Neural crest cell (in vitro differentiated cells): ENCODE results near the gene CXCL8. TPM values are rescaled to one million over a fixed set of nuclear protein-coding genes. Genes with fewer than 3 reads are reported as not detected.

Experiments
- DNase-seq: peaks from one replicate; pipeline ENCODE4 v3.0.0; 2021; ENCODE audit warnings: low read depth, mixed read lengths, low spot score
- H3K27ac Mint-ChIP-seq: one replicate; pipeline ENCODE4 v1.8.0; 2021; ENCODE audit warnings: mild to moderate bottlenecking, mixed read lengths; ENCODE audit not compliant: unreplicated experiment
- H3K27me3 Mint-ChIP-seq: 2 replicates; pipeline ENCODE4 v1.8.0; 2021; ENCODE audit warnings: low read depth, mild to moderate bottlenecking, mixed read lengths
- H3K36me3 Mint-ChIP-seq: 2 replicates; pipeline ENCODE4 v1.8.0; 2021; ENCODE audit warnings: low read depth, mild to moderate bottlenecking, mixed read lengths
- H3K4me1 Mint-ChIP-seq: 2 replicates; pipeline ENCODE4 v1.8.0; 2021; ENCODE audit warnings: mixed read lengths
- H3K4me3 Mint-ChIP-seq: one replicate; pipeline ENCODE4 v1.8.0; 2021; ENCODE audit warnings: mild to moderate bottlenecking, mixed read lengths
- H3K9me3 Mint-ChIP-seq: 2 replicates; pipeline ENCODE4 v1.8.0; 2021; ENCODE audit warnings: mixed read lengths
- total RNA-seq: library from RNA; stranded (reverse); gene quantifications from 2 replicates; pipeline ENCODE4 v1.2.1, GENCODE V29; 2021
- TF ChIP-seq, protein P1 (sequence below): fragments of 200-600 bp; sonication (generic); conservative IDR thresholded peaks from 2 replicates; pipeline ENCODE4 v1.5.0; 2021; ENCODE audit warnings: antibody characterized with exemption, mild to moderate bottlenecking

Gene CXCL8
- total RNA-seq, 1 donor from 2014 or later = not detected

GRCh38 chr4:73709451-73710033, 30.8 kb upstream of the CXCL8 start:
- no peaks in the 10 kb centered on the region for H3K9me3 Mint-ChIP-seq
- no peaks in the 10 kb centered on the region for H3K36me3 Mint-ChIP-seq
- H3K27me3 Mint-ChIP-seq = no peaks in the 10 kb centered on the region
- no peak overlapping the region for H3K4me3 Mint-ChIP-seq
- H3K4me1 Mint-ChIP-seq = peaks cover 9% of the 10 kb centered on the region
- H3K27ac Mint-ChIP-seq = no peak overlapping the region
- TF ChIP-seq, protein P1, sequence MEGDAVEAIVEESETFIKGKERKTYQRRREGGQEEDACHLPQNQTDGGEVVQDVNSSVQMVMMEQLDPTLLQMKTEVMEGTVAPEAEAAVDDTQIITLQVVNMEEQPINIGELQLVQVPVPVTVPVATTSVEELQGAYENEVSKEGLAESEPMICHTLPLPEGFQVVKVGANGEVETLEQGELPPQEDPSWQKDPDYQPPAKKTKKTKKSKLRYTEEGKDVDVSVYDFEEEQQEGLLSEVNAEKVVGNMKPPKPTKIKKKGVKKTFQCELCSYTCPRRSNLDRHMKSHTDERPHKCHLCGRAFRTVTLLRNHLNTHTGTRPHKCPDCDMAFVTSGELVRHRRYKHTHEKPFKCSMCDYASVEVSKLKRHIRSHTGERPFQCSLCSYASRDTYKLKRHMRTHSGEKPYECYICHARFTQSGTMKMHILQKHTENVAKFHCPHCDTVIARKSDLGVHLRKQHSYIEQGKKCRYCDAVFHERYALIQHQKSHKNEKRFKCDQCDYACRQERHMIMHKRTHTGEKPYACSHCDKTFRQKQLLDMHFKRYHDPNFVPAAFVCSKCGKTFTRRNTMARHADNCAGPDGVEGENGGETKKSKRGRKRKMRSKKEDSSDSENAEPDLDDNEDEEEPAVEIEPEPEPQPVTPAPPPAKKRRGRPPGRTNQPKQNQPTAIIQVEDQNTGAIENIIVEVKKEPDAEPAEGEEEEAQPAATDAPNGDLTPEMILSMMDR = no peak
- no peak for DNase-seq

- H3K36me3 Mint-ChIP-seq = no peaks in the 10 kb centered on the region
- TF ChIP-seq, protein P1 = no peak
- H3K9me3 Mint-ChIP-seq = no peaks in the 10 kb centered on the region
- no peak overlapping the region for H3K4me3 Mint-ChIP-seq
- no peak for DNase-seq
- H3K4me1 Mint-ChIP-seq = peaks cover 4% of the 10 kb centered on the region
- H3K27ac Mint-ChIP-seq = no peak overlapping the region
- no peaks in the 10 kb centered on the region for H3K27me3 Mint-ChIP-seq
These were observed 30.3 kb upstream of the CXCL8 start for GRCh38 chr4:73710094-73710493.

GRCh38 chr4:73711989-73712388, 28.4 kb upstream of the CXCL8 start:
- Mint-ChIP-seq H3K9me3 (no peaks in the 10 kb centered on the region), H3K4me1 (no peaks in the 10 kb centered on the region), H3K36me3 (no peaks in the 10 kb centered on the region), H3K27me3 (no peaks in the 10 kb centered on the region), H3K27ac (no peak overlapping the region), H3K4me3 (no peak overlapping the region)
- DNase-seq = no peak
- TF ChIP-seq, protein P1 = no peak

- no peak for DNase-seq
- Mint-ChIP-seq H3K4me3 (no peak overlapping the region), H3K9me3 (no peaks in the 10 kb centered on the region), H3K4me1 (no peaks in the 10 kb centered on the region), H3K27ac (no peak overlapping the region), H3K36me3 (no peaks in the 10 kb centered on the region), H3K27me3 (no peaks in the 10 kb centered on the region)
- TF ChIP-seq, protein P1 = no peak
These were observed 26.7 kb upstream of the CXCL8 start for GRCh38 chr4:73713650-73714049.

DNA sequence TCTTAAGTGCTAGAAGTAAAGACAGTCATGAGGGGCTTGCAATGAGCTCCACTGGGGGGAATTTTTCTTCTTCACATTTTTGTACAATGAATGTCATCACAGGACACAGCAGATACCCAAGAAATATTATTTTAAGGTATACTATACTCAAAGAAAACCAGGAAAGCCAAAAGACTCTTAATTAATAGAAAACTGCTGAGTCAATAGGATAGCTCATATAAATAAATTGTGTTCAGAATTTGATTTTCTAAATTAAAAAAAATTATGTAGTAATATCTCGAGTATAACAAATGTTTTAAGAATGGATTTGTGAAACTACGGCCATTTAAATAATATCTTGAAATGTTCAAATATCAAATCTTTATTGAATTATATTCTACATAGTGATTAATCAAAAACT, 25.7 kb upstream of the CXCL8 start:
- H3K27me3 Mint-ChIP-seq = no peaks in the 10 kb centered on the region
- no peak overlapping the region for H3K27ac Mint-ChIP-seq
- H3K4me3 Mint-ChIP-seq = no peak overlapping the region
- DNase-seq = no peak
- no peaks in the 10 kb centered on the region for H3K4me1 Mint-ChIP-seq
- no peaks in the 10 kb centered on the region for H3K9me3 Mint-ChIP-seq
- TF ChIP-seq, protein P1 = no peak
- H3K36me3 Mint-ChIP-seq = no peaks in the 10 kb centered on the region
